T-cell (primary cell): ENCODE results near the gene ERVH48-1. TPM values are rescaled to one million over a fixed set of nuclear protein-coding genes. Genes with fewer than 3 reads are reported as not detected.
"Not testable (repeated sequence)": the region's sequence is repeated elsewhere in the genome, so short reads cannot be mapped to it uniquely, and the experiment has no call there.

Source experiments
- ATAC-seq, 4 experiments: fragments of 200-7000 bp in 3 of 4; fragments of 150-1000 bp in 1 of 4; cut with Tn5 transposase; replicated peaks in 1 of 4; 1 replicate in 3 of 4; 2 replicates in 1 of 4; pipeline ENCODE4 v1.10.0; 2021; ENCODE audit warnings: moderate library complexity in 3 of 4, mild to moderate bottlenecking in 2 of 4, moderate number of reproducible peaks in 1 of 4
- CTCF ChIA-PET, 2 donors: fragments of 300-600 bp; sonication (Branson Sonifier 250); formaldehyde crosslinking; loops; one replicate each; lab custom pipeline; 2022; ENCODE audit warnings: antibody characterized with exemption in 2 of 2; lab: Charles Lee
- POLR2A ChIA-PET, 2 donors: fragments of 300-600 bp; sonication (Branson Sonifier 250); formaldehyde crosslinking; loops; one replicate each; lab custom pipeline; 2022; ENCODE audit warnings: antibody characterized with exemption in 2 of 2; lab: Charles Lee
- DNase-seq, 35 experiments: peaks; one replicate each; pipeline versions ENCODE4 v3.0.0 to v3.0.0-alpha.2; 2013 to 2023
- H3K27ac ChIP-seq: one replicate; pipeline ENCODE4 v1.5.1; 2013; ENCODE audit warnings: low read length
- H3K27me3 ChIP-seq, 2 experiments: replicated peaks in 1 of 2; 1 replicate in 1 of 2; 2 replicates in 1 of 2; pipeline versions ENCODE4 v1.6.1 to v1.7.0; 2013; ENCODE audit warnings: low read length in 1 of 2, mixed read lengths in 1 of 2; ENCODE audit not compliant: control insufficient read depth in 2 of 2, insufficient read depth in 2 of 2; ENCODE audit errors: extremely low read depth in 1 of 2
- H3K36me3 ChIP-seq, 2 donors: 1 replicate in 1 of 2; 2 replicates in 1 of 2; pipeline versions ENCODE4 v1.6.1 to v1.7.0; 2013; ENCODE audit warnings: low read length in 1 of 2; ENCODE audit not compliant: control insufficient read depth in 2 of 2, insufficient read depth in 1 of 2; ENCODE audit errors: extremely low read depth in 1 of 2
- H3K4me1 ChIP-seq, 2 experiments: 1 replicate in 1 of 2; 2 replicates in 1 of 2; pipeline versions ENCODE4 v1.6.1 to v1.7.0; 2013; ENCODE audit warnings: low read length in 2 of 2, mixed read lengths in 1 of 2; ENCODE audit not compliant: insufficient read depth in 2 of 2, control insufficient read depth in 1 of 2; ENCODE audit errors: extremely low read depth in 1 of 2
- H3K4me3 ChIP-seq, 2 donors: 1 replicate in 1 of 2; 2 replicates in 1 of 2; pipeline versions ENCODE4 v1.5.1 to v1.7.0; 2013; ENCODE audit warnings: mild to moderate bottlenecking in 2 of 2, low read length in 1 of 2, moderate library complexity in 1 of 2; ENCODE audit not compliant: control insufficient read depth in 1 of 2; ENCODE audit errors: extremely low read depth in 1 of 2
- H3K9me3 ChIP-seq: 2 replicates; pipeline ENCODE4 v1.7.0; 2013
- H3K27ac Mint-ChIP-seq, 2 donors: one replicate each; pipeline ENCODE4 v1.8.0; 2020 to 2021; ENCODE audit warnings: mild to moderate bottlenecking in 2 of 2, mixed read lengths in 2 of 2
- H3K27me3 Mint-ChIP-seq, 2 donors: one replicate each; pipeline ENCODE4 v1.8.0; 2021 to 2022; ENCODE audit warnings: mixed read lengths in 2 of 2
- H3K36me3 Mint-ChIP-seq: one replicate; pipeline ENCODE4 v1.8.0; 2021; ENCODE audit warnings: mixed read lengths
- H3K4me1 Mint-ChIP-seq, 3 donors: one replicate each; pipeline ENCODE4 v1.8.0; 2020 to 2022; ENCODE audit warnings: mixed read lengths in 3 of 3, mild to moderate bottlenecking in 1 of 3
- H3K4me3 Mint-ChIP-seq, 3 donors: one replicate each; pipeline ENCODE4 v1.8.0; 2020 to 2022; ENCODE audit warnings: mild to moderate bottlenecking in 3 of 3, mixed read lengths in 3 of 3, moderate library complexity in 3 of 3
- H3K9me3 Mint-ChIP-seq, 3 donors: one replicate each; pipeline ENCODE4 v1.8.0; 2020 to 2022; ENCODE audit warnings: mixed read lengths in 3 of 3
- WGBS: methylation state at CpG from one replicate; pipeline ENCODE4 v1.1.5; 2013; ENCODE audit warnings: missing lambda C conversion rate; ENCODE audit not compliant: insufficient coverage; 5-methylcytosine and 5-hydroxymethylcytosine counted together
- total RNA-seq, 35 experiments: library from RNA in 6 of 35; stranded (reverse) in 6 of 35; fragments of 120-200 nt in 1 of 35; gene quantifications; one replicate each; pipeline versions ENCODE4 v1.2.1 to v1.2.4 and lab custom pipeline; 2013 to 2026

ERVH48-1 gene
- total RNA-seq, 5 donors from 2014 or later (not counting 1 experiment from before 2014, with no cell fraction given): 0.21 to 1.2 (median 0.90) TPM

- Histone ChIP-seq H3K4me3 (no peak overlapping the region), H3K27ac (no peak overlapping the region), H3K9me3 (no peaks in the 10 kb centered on the region), H3K4me1 (peaks cover 4 to 11% of the 10 kb centered on the region in 2 experiments), H3K36me3 (no peaks in the 10 kb centered on the region), H3K27me3 (no peaks in the 10 kb centered on the region)
- Mint-ChIP-seq H3K4me3 (no peak overlapping the region), H3K36me3 (no peaks in the 10 kb centered on the region), H3K9me3 (no peaks in the 10 kb centered on the region), H3K27me3 (no peaks in the 10 kb centered on the region), H3K27ac (no peak overlapping the region), H3K4me1 (peaks cover 0 to 7% (median 4%) of the 10 kb centered on the region in 3 donors)
- 76% methylated on average over 6 of the region's 6 CpGs for WGBS
- ChIA-PET POLR2A (no interaction called here), CTCF (no interaction called here)
- no peak for DNase-seq
- ATAC-seq: no peak
Observed at GRCh38 chr21:42969193-42969600, 43.8 kb upstream of the ERVH48-1 start.

GRCh38 chr21:42967616-42968015 is 42.2 kb upstream of the ERVH48-1 start:
- H3K4me1 Mint-ChIP-seq, H3K4me1 ChIP-seq, H3K36me3 ChIP-seq, H3K4me3 Mint-ChIP-seq, DNase-seq, H3K27me3 ChIP-seq, H3K27ac ChIP-seq, H3K4me3 ChIP-seq, POLR2A ChIA-PET, H3K36me3 Mint-ChIP-seq, H3K9me3 Mint-ChIP-seq, CTCF ChIA-PET, H3K9me3 ChIP-seq, H3K27ac Mint-ChIP-seq, H3K27me3 Mint-ChIP-seq, ATAC-seq: not testable (repeated sequence)
- 97% methylated on average over 9 of the region's 9 CpGs for WGBS

GRCh38 chr21:42965211-42965560 is 39.8 kb upstream of the ERVH48-1 start:
- Histone ChIP-seq H3K4me3 (no peak overlapping the region), H3K27me3 (no peaks in the 10 kb centered on the region), H3K36me3 (no peaks in the 10 kb centered on the region), H3K27ac (no peak overlapping the region), H3K9me3 (no peaks in the 10 kb centered on the region), H3K4me1 (no peaks in the 10 kb centered on the region)
- POLR2A ChIA-PET: no interaction called here
- no peaks in the 10 kb centered on the region for H3K9me3 Mint-ChIP-seq
- H3K36me3 Mint-ChIP-seq: no peaks in the 10 kb centered on the region
- no peak overlapping the region for H3K4me3 Mint-ChIP-seq
- H3K27ac Mint-ChIP-seq: no peak overlapping the region
- 90% methylated on average over 3 of the region's 3 CpGs for WGBS
- no peaks in the 10 kb centered on the region for H3K27me3 Mint-ChIP-seq
- H3K4me1 Mint-ChIP-seq: no peaks in the 10 kb centered on the region
- DNase-seq (no peak), ATAC-seq (no peak)
- CTCF ChIA-PET: no interaction called here

GRCh38 chr21:42964546-42965210 is 39.2 kb upstream of the ERVH48-1 start:
- no peak overlapping the region for H3K4me3 Mint-ChIP-seq
- no peak for DNase-seq

GRCh38 chr21:42964086-42964485 is 38.7 kb upstream of the ERVH48-1 start:
- no peaks in the 10 kb centered on the region for H3K27me3 ChIP-seq
- H3K9me3 Mint-ChIP-seq: no peaks in the 10 kb centered on the region
- peaks cover 0 to 2% of the 10 kb centered on the region in 2 experiments for H3K4me1 ChIP-seq
- no peaks in the 10 kb centered on the region for H3K36me3 ChIP-seq
- H3K27me3 Mint-ChIP-seq: no peaks in the 10 kb centered on the region
- 88% methylated on average over 8 of the region's 9 CpGs for whole genome bisulfite sequencing
- H3K36me3 Mint-ChIP-seq: no peaks in the 10 kb centered on the region
- CTCF ChIA-PET: no interaction called here
- no peak overlapping the region for H3K4me3 Mint-ChIP-seq
- H3K4me1 Mint-ChIP-seq: peaks cover 0 to under 1% (median 0%) of the 10 kb centered on the region in 3 donors
- H3K9me3 ChIP-seq: no peaks in the 10 kb centered on the region
- H3K27ac Mint-ChIP-seq: no peak overlapping the region
- POLR2A ChIA-PET: no interaction called here
- H3K4me3 ChIP-seq: no peak overlapping the region
- ATAC-seq (no peak), DNase-seq (no peak)
- H3K27ac ChIP-seq: no peak overlapping the region

More at GRCh38 chr21:42964546-42965210, 39.2 kb upstream of the ERVH48-1 start:
- no peaks in the 10 kb centered on the region for H3K27me3 ChIP-seq
- Mint-ChIP-seq H3K4me1 (no peaks in the 10 kb centered on the region), H3K27me3 (no peaks in the 10 kb centered on the region), H3K36me3 (no peaks in the 10 kb centered on the region), H3K9me3 (no peaks in the 10 kb centered on the region), H3K27ac (no peak overlapping the region)
- H3K36me3 ChIP-seq: no peaks in the 10 kb centered on the region
- WGBS: 89% methylated on average over 12 of the region's 13 CpGs
- no peak overlapping the region for H3K4me3 ChIP-seq
- ChIA-PET POLR2A (no interaction called here), CTCF (no interaction called here)
- H3K27ac ChIP-seq: no peak overlapping the region
- no peaks in the 10 kb centered on the region for H3K4me1 ChIP-seq
- ATAC-seq: no peak
- no peaks in the 10 kb centered on the region for H3K9me3 ChIP-seq

- ATAC-seq: no peak
Observed at GRCh38 chr21:42962380-42963007, 37.1 kb upstream of the ERVH48-1 start.

More at GRCh38 chr21:42962380-42963007, 37.1 kb upstream of the ERVH48-1 start:
- H3K27me3 ChIP-seq: peaks cover 0 to 3% of the 10 kb centered on the region in 2 experiments
- H3K4me3 Mint-ChIP-seq: no peak overlapping the region
- no peaks in the 10 kb centered on the region for H3K36me3 Mint-ChIP-seq
- POLR2A ChIA-PET: no interaction called here
- H3K4me1 Mint-ChIP-seq: peaks cover 0 to 3% (median 2%) of the 10 kb centered on the region in 3 donors
- DNase-seq: no peak
- H3K4me1 ChIP-seq: peaks cover 0 to 6% of the 10 kb centered on the region in 2 experiments
- no peaks in the 10 kb centered on the region for H3K27me3 Mint-ChIP-seq
- WGBS: 100% methylated on average over 1 of the region's 6 CpGs
- no peaks in the 10 kb centered on the region for H3K36me3 ChIP-seq
- CTCF ChIA-PET: no interaction called here
- H3K4me3 ChIP-seq: no peak overlapping the region
- H3K9me3 Mint-ChIP-seq: no peaks in the 10 kb centered on the region
- H3K27ac Mint-ChIP-seq: no peak overlapping the region
- H3K27ac ChIP-seq: no peak overlapping the region
- H3K9me3 ChIP-seq: no peaks in the 10 kb centered on the region
